Right lobe of liver (tissue), 6 donors: ENCODE measurements around the gene PRIMPOL. TPM values are rescaled to one million over a fixed set of nuclear protein-coding genes. Genes with fewer than 3 reads are reported as not detected.

ENCODE experiments used
- ATAC-seq, 4 donors: fragments of 200-7000 bp; cut with Tn5 transposase; one replicate each; pipeline ENCODE4 v1.9.1; 2020; ENCODE audit warnings: mild to moderate bottlenecking in 4 of 4, moderate library complexity in 4 of 4
- DNase-seq, 3 donors: peaks; one replicate each; pipeline ENCODE4 v3.0.0-alpha.2; 2020
- H3K27ac ChIP-seq, 3 donors: fragments of 200-600 bp; one replicate each; pipeline ENCODE4 v1.8.0; 2022
- H3K27me3 ChIP-seq, 2 donors: fragments of 200-600 bp; one replicate each; pipeline ENCODE4 v1.8.0; 2022
- H3K36me3 ChIP-seq, 4 donors: fragments of 200-600 bp; sonication (generic) in 1 of 4; one replicate each; pipeline versions ENCODE4 v1.5.1 to v1.8.0; 2017 to 2022; ENCODE audit warnings: control low read depth in 1 of 4
- H3K4me1 ChIP-seq, 4 donors: fragments of 200-600 bp; sonication (generic) in 1 of 4; one replicate each; pipeline versions ENCODE4 v1.5.1 to v1.8.0; 2017 to 2022; ENCODE audit warnings: control low read depth in 1 of 4
- H3K4me3 ChIP-seq, 3 donors: fragments of 200-600 bp; one replicate each; pipeline ENCODE4 v1.8.0; 2022
- H3K9me3 ChIP-seq, 4 donors: fragments of 200-600 bp; sonication (generic) in 1 of 4; one replicate each; pipeline versions ENCODE4 v1.5.1 to v1.8.0; 2017 to 2022; ENCODE audit warnings: control low read depth in 1 of 4
- POLR2A ChIP-seq: fragments of 450-650 bp; IDR thresholded peaks from one replicate; pipeline ENCODE4 v1.6.1; 2017; ENCODE audit warnings: antibody characterized with exemption, mild to moderate bottlenecking
- WGBS: methylation state at CpG from one replicate; pipeline ENCODE4 v1.1.6; 2018; ENCODE audit warnings: low coverage, low lambda C conversion rate; ENCODE audit not compliant: insufficient coverage; ENCODE audit errors: missing lambda C conversion rate; 5-methylcytosine and 5-hydroxymethylcytosine counted together
- intact Hi-C, 2 donors: fragments of 100-400 bp; cut with DNase I; formaldehyde crosslinking; loops; one replicate each; pipeline versions ENCODE4 v1.11.2 to v1.14.1; 2022
- total RNA-seq, 6 experiments: library from RNA; depleted of rRNA in 2 of 6; stranded (reverse); fragments of >200 nt in 2 of 6; fragmentation: NEBNext Ultra II Directional in 3 of 6; extraction: Animal tissue kit (Norgen Biotek cat#: 25700) in 3 of 6; gene quantifications; one replicate each; pipeline versions ENCODE4 v1.1.0 to v1.2.4, GENCODE V29; 2016 to 2023
- TF ChIP-seq, protein P1 (sequence below), 4 donors: fragments of 200-600 bp in 3 of 4; fragments of 450-650 bp in 1 of 4; IDR thresholded peaks; one replicate each; pipeline versions ENCODE4 v1.5.1 to v1.8.0; 2016 to 2022; ENCODE audit warnings: antibody characterized with exemption in 4 of 4, mild to moderate bottlenecking in 2 of 4
- donor health status: DM: no; HTN: yes; CAD: no.
- donor health status: DM: no; HTN: no; CAD: no.
- donor health status: DM: no; HTN: no; CAD: no.
- donor health status: DM: no; HTN: yes; CAD: no.
- donor health status: DM: no; HTN: yes; CAD: no.

PRIMPOL gene
- total RNA-seq, 6 experiments from 2014 or later: 4.0 to 8.7 (median 5.7) TPM

DNA sequence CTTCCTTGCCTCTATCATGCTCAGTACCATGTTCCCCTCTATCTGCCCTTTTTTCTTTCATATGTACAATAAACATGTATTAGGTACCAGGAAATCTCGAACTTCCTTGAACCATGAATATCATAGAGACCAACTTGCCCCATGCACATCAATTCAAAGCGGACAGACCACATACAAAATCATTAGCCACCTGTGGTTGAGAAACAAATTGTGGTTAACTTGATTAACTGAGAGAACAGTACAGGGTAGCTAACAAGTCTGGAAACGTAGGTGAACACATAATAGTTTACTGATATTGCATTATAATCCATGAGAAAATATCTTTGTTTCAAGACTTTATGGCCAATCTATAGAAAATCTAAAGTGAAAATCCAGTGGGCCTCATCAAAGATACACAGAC lies 8.5 kb upstream of the PRIMPOL start:
- no peak overlapping the region for H3K27ac ChIP-seq
- TF ChIP-seq POLR2A: no peak
- TF ChIP-seq, protein P1, sequence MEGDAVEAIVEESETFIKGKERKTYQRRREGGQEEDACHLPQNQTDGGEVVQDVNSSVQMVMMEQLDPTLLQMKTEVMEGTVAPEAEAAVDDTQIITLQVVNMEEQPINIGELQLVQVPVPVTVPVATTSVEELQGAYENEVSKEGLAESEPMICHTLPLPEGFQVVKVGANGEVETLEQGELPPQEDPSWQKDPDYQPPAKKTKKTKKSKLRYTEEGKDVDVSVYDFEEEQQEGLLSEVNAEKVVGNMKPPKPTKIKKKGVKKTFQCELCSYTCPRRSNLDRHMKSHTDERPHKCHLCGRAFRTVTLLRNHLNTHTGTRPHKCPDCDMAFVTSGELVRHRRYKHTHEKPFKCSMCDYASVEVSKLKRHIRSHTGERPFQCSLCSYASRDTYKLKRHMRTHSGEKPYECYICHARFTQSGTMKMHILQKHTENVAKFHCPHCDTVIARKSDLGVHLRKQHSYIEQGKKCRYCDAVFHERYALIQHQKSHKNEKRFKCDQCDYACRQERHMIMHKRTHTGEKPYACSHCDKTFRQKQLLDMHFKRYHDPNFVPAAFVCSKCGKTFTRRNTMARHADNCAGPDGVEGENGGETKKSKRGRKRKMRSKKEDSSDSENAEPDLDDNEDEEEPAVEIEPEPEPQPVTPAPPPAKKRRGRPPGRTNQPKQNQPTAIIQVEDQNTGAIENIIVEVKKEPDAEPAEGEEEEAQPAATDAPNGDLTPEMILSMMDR (IDR thresholded peaks at IDR 0.05): no peak
- peaks cover 0 to 14% (median 4%) of the 10 kb centered on the region in 4 donors for H3K4me1 ChIP-seq
- no peaks in the 10 kb centered on the region for H3K27me3 ChIP-seq
- DNase-seq (no peak), ATAC-seq (no peak)
- no peaks in the 10 kb centered on the region for H3K9me3 ChIP-seq
- H3K4me3 ChIP-seq: no peak overlapping the region
- 78% methylated on average over 2 of the region's 3 CpGs for WGBS
- intact Hi-C loops: no loop called here
- H3K36me3 ChIP-seq: peaks cover 0 to 23% (median 5%) of the 10 kb centered on the region in 4 donors

DNA sequence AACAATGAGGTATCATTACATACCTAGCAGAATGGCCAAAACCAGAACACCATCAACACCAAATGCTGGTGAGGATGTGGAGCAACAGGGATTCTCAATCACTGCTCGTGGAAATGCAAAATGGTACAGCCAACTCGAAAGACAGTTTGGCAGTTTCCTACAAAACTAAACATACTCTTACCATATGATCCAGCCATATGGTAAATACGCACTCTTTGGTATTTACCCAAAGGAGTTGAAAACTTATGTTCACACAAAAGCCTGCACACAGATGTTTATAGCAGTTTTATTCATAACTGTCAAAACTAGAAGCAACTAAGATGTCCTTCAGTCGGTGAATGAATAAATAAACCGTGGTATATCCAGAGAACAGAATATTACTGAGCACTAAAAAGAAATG lies 8.1 kb upstream of the PRIMPOL start:
- Histone ChIP-seq H3K9me3 (no peaks in the 10 kb centered on the region), H3K4me1 (peaks cover 0 to 18% (median 8%) of the 10 kb centered on the region in 4 donors), H3K27me3 (no peaks in the 10 kb centered on the region), H3K27ac (no peak overlapping the region), H3K36me3 (peaks cover 0 to 19% (median 5%) of the 10 kb centered on the region in 4 donors), H3K4me3 (no peak overlapping the region)
- no peak for TF ChIP-seq POLR2A
- TF ChIP-seq, protein P1 (IDR thresholded peaks at IDR 0.05): no peak
- intact Hi-C loops: no loop called here
- 85% methylated on average over 5 of the region's 5 CpGs for WGBS
- no peak for DNase-seq
- no peak for ATAC-seq

DNA sequence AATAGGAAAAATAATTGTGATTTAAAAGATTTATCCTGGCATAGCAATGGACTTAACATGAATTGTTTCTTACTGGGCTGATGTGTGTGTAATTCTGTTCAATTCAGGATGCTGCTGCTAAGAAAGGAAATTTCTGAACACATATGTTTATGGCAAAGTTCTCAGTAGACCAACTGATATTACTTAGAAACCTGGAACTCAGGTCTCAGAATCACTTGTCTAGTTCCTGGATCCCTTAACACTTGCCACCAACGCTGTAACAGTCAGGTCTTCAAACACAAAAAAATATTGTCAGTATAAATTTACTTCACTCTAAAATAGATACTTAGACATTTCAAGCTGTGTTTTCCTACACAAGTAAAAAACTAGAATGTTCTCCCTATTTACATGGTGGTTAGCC lies 5.8 kb upstream of the PRIMPOL start:
- Histone ChIP-seq H3K36me3 (no peaks in the 10 kb centered on the region), H3K4me1 (peaks cover 0 to 34% (median 16%) of the 10 kb centered on the region in 4 donors), H3K4me3 (no peak overlapping the region), H3K9me3 (no peaks in the 10 kb centered on the region), H3K27ac (no peak overlapping the region), H3K27me3 (no peaks in the 10 kb centered on the region)
- TF ChIP-seq POLR2A: no peak
- TF ChIP-seq, protein P1 (IDR thresholded peaks at IDR 0.05): no peak
- intact Hi-C loops: no loop called here
- 60% methylated on average over 1 of the region's 1 CpG for WGBS
- no peak for DNase-seq
- no peak for ATAC-seq

DNA sequence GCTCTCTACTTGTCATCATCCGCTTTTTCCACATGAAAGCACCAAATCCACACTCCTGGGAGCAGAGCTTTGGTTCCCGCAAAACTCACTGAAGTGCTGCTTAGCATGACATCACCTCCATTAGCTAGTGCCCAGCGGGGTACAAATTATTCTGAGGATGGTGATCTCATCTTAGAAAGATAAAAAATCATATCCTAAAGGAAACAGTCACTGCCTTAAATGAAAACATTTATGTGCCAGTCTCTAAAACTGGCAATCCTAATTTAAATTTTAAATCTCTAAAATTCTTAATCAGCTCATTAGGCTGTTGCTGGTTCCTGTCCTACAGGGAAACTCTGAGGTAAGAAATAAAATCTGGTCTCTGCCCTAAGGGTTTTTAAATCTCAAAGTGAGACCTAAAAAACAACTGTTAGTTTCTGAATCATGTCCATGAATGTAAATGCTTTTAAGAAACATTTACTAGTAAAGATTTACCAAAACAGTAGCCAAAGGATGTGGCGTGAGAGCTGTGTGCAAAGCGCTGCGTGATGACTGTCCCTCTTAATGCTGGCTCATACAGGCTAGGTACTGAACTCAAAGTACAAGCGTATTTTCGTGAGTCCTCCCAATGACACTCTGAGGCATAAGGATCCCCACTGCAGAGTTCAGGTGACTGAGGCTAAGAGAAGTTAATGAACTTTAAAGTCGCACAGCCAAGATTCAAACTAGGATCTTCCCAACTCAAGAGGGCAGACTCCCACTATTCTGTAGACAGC lies 4.8 kb upstream of the PRIMPOL start:
- TF ChIP-seq, protein P1 (IDR thresholded peaks at IDR 0.05): no peak
- no peak for TF ChIP-seq POLR2A
- ATAC-seq (no peak), DNase-seq (no peak)
- no peak overlapping the region for H3K4me3 ChIP-seq
- no peaks in the 10 kb centered on the region for H3K36me3 ChIP-seq
- intact Hi-C loops: no loop called here
- WGBS: 84% methylated on average over 9 of the region's 9 CpGs
- no peaks in the 10 kb centered on the region for H3K27me3 ChIP-seq
- no peak overlapping the region for H3K27ac ChIP-seq
- peaks cover 0 to 34% (median 16%) of the 10 kb centered on the region in 4 donors for H3K4me1 ChIP-seq
- H3K9me3 ChIP-seq: no peaks in the 10 kb centered on the region
